GM21526 (cell line): ENCODE data around the gene ATG4D.
"Not testable (repeated sequence)": the region's sequence is repeated elsewhere in the genome, so short reads cannot be mapped to it uniquely, and the experiment has no call there.

Experiments used
- ATAC-seq: cut with Tn5 transposase; IDR thresholded peaks from one replicate; pipeline ENCODE4 v1.9.1; 2021; ENCODE audit warnings: moderate library complexity; ENCODE audit not compliant: unreplicated experiment, low FRiP score

The ATG4D gene

DNA sequence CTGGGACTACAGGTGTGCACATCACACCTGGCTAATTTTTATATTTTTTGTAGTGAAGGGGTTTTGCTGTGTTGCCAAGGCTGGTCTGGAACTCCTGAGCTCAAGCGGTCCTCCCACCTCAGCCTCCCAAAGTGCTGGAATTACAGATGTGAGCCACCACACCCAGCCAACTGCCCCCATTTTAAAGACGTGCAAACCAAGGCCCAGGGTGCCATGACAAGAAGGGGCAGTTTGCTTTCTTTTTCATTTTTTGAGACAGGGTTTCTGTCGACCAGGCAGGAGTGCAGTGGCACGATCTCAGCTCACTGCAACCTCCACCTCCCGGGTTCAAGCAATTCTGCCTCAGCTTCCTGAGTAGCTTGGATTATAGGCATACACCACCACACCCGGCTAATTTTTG is 30.1 kb downstream of the ATG4D start:
- not testable (repeated sequence) for ATAC-seq

DNA sequence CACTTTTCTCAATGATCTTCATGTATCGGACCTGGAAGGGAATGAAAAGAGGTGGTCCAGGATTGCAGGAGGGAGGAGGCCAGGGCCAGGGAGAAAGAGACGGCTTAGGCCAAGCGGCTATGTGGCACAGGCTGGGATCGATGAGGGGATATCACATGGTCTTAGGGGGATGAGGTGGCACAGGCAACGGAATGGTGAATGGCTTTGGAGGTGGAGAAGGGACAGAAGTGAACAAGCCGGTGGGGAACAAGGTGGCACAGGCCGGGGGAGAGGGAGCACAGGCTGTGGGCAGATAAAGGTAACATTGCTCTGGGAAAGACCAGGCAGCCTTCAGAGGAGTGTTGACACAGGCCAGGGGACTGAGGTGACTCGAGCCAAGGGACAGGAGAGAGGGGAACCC is 30.8 kb downstream of the ATG4D start:
- ATAC-seq, result no peak

DNA sequence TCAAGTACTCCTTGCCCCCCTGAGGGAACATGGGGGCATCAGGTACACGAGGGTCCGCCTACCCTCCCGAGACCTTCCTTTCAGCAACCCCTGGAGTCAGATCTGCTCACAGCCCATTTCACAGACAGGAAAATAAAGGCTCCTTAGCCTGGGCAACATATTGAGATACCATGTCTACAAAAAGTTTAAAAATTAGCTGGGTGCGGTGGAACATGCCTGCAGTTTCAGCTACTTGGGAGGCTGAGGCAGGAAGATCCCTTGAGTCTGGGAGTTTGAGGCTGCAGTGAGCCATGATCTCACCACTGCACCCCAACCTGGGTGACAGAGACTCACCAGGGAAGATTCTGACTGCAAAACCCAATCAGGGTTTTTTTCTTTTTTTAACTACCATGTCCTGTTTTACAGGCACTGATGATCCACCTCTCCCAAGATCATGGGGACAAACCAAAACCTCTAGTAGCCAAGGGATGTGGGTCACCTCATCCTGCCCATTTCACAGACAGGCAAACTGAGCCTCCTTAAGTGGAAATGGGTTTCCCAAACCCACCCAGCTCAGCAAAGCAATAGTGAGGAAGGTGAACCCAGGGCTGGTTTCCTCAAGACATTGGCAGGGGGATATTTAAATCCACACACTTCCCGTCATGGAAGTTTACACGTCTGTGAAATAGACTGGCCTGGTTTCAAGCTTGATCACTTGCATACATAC is 31.5 kb downstream of the ATG4D start:
- ATAC-seq, result no peak

DNA sequence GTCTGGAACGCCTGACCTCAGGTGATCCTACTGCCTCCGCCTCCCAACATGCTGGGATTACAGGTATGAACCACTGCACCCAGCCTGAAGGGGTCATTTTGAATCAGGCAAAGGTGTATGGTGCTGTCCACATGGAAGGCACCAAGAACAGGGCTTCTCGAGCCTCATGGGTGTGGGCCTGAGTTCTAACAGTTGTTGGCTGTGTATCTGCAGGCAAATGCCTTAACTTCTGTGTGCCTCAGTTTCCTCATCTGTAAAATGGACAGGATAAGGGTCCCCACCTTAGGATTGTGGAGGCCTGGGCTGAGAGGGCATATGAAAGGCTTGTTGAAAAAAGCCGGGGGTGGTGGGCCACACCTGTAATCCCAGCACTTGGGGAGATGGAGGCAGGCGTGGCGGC is 34.2 kb downstream of the ATG4D start:
- ATAC-seq, result no peak

DNA sequence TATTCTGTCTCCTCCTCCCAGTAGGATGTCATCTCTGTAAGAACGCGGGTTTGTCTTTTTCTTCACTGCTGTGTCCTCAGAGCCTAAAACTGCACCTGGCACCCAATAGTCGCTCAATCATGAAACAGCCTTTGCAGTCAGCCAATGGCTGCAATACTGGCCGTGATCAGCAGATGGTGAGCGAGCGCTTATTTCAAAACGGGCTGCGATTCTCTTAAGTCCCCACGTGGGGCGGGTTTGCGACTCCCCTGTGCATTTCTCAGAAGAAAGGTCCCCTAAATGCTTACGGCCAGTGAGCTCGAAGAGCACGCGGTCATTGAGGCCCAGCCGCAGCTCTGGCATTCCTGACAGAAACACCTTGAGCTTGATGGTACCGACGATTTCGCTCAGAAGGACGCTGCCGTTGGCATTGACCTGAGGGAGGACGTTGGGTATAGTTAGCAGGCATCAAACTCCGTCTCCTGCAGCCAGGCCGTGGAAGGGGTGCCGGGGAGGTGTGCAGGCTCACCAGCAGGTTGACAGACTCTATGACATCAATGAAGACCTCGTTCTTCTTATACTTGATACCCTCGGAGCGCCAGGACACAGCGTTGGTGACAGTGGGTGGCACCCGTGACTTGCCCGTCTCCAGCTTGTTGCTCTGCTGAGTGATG is 37.4 kb downstream of the ATG4D start:
- no peak for ATAC-seq

DNA sequence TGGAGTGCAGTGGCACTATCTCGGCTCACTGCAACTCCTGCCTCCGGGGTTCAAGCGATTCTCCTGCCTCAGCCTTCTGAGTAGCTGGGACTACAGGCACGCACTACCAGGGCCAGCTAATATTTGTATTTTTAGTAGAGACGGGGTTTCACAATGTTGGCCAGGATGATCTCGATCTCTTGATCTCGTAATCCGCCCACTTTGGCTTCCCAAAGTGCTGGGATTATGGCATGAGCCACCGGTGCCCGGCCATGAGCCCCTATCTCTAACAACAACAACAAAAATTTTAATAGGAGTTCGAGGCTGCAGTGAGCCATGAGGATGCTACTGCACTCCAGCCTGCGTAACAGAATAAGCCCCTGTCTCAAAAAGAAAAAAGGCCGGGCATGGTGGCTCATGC is 38.4 kb downstream of the ATG4D start:
- ATAC-seq, result no peak

DNA sequence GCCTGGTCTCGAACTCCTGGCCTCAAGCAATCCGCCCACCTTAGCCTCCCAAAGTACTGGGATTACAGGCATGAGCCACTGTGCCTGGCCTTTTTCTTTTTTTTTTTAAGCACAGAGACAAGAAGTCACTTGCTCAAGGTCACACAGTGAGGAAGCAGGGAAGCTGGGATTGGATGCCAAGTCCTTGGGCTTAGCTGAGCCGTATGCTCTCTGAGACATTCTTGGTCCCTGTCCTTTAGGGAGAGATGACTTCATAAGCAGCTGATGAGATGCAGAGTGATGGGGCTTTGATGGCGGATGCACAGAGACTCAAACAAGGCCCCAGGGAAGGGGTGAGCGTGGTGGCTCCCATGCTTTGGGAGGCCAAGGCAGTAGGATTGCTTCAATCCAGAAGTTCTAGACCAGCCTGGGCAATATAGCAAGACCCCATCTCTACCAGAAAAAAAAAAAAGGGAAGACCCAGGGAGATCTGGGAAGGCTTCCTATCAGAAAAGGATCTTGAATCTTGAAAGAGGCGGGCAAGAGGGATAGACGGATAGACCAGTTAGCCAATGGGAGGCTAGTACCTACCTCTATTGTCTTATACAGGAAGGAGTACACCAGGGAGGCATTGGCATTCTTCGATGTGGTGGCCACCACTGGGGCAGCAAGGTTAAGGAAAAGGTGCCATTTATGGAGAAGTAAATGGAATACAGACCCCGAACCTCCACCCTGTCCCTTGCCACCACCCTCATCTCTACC is 39.5 kb downstream of the ATG4D start:
- ATAC-seq, result no peak

DNA sequence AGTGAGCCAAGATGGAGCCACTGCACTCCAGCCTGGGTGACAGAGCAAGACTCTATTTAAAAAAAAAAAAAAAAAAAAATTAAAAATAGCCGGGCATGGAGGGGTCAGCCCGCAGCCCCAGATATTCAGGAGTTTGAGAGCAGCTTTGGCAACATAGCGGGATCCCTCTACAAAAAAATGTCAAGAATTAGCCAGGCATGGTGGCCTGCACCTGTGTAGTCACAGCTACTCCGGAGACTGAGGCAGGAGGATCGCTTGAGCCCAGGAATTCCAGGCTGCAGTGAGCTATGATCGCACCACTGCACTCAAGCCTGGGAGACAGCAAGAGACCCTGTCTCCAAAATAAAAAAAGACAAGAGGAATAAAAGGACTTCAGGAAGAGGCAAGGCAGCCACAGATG is 42.7 kb downstream of the ATG4D start:
- no peak for ATAC-seq

DNA sequence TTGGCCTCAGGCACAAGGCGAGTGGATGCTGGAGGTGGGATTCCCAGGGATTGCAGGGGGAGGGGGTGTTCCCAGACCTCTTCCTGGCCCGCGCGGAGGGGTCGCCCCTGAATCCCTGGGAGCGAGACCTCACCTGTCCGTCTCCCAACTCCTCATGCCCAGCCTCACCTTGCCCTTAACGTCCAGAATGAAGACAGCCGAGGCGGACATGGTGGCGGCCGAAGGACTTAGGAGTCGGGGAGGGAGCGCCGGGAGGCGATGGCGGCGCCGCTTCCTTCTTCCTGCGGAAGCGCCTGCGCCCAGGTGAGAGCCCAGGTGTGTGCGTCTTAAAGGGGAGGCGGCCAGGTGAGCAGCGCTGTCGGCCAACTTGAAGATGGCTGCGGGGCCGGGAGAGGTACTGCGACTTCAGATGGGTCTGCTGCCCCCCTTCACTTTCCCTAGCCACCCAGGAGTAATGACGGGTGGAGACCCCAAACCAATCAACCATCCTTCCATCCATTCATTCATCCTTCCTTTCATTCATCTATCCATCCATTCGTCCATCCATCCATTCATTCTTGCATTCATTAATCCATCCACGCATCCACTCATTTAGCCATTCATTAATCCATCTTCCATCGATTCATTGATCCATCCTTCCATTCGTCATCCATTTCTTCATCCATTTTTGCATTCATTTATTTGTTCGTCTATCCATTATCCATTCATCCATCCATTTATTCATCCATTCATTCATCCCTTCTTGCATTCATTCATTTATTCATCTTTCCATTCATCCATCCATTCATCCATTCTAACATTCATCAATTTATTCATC is 43.5 kb downstream of the ATG4D start, which contains the start of gene AP1M2:
AP1M2 (minus strand) TSS at position 291 of the 817 bp plus-strand sequence; CDS start at position 210, 81 bp downstream.
- ATAC-seq, result no peak

DNA sequence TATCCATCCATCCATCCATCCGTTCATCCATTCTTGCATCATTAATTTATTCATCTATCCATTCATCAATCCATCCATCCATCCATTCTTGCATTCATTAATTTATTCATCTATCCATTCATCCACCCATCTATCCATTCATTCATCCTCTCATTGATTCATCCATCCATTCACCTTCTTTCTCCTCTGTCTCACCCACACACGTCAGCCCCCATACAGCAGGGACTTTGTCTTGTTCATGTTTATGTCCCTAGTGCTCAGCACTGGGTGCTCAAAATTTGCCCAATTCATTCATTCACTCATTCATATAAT is 44.1 kb downstream of the ATG4D start:
- no peak for ATAC-seq

DNA sequence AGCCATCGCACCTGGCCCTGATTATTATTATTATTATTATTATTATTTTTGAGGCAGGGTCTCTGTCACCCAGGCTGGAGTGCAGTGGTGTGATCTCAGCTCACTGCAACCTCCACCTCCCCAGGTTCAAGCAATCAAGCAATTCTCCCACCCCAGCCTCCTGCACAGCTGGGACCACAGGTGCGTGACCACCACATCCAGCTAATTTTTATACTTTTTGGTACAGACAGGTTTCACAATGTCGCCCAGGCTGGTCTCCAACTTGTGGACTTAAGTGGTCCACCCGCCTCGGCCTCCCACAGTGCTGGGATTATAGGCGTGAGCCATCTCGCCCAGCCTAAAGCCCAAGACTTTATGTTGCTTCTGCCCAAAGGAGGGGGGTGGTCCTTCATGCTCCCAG is 49.4 kb downstream of the ATG4D start:
- no peak for ATAC-seq

DNA sequence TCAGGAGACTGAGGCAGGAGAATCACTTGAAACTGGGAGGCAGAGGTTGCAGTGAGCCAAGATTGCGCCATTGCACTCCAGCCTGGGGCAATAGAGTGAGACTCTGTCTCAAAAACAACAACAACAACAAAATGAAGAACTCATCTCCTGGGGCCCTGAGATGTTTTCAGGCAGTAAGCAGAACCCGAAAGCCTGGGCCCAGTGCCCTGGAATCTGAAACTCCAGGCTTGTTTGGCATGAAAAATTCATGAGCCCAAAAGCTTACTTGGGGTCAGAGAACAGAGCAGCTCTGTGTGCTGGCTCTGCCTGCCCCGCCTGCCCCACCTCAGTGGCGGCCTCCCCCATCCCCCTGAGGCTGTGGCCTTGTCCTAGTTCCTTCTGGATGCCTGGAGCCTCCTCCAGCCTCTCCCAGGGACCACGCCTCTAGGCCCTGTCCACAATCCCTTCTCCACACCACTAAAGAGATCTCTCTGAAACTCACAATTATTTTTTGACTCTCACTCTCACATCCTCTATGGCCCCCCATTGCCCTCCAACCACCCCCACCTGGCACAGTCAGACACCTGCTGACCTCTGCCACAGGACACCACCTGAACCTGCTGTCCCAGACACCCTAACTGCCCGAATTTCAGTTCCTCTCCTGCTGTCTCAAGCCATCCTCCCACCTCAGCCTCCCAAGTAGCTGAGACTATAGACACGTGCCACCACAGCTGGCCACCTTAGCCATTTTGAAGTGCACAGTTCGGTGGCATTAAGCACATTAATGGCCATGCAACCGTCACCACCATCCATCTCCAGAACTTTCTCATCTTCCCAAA is 50.3 kb downstream of the ATG4D start:
- no peak for ATAC-seq

DNA sequence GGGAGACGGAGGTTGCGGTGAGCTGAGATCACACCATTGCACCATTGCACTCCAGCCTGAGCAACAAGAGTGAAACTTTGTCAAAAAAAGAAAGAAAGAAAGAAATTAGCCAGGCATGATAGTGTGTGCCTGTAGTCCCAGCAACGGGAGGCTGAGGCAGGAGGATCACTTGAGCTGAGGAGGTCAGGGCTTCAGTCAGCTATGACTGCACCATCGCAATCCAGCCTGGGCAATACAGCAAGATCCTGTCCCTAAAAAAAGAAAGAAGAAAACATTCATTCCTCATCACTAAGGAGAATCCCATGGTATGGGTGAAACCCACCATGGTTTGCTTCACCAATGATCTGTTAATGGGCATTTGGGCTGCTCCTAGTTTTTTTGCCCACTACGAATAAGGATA is 56.4 kb downstream of the ATG4D start:
- ATAC-seq, result no peak

DNA sequence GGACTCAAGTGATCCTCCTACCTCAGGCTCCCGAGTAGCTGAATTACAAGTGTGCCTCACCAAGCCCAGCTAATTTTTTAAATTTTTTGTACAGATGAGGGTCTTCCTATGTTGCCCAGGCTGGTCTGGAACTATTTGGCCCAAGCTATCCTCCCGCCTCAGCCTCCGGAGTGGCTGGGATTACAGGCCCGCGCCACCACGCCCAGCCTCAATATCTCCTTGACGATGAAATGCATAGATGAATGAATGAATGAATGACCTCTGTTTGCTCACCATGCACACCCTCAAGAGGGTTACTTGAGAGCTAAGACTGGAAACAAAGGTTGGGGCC is 58.3 kb downstream of the ATG4D start:
- ATAC-seq, result no peak

DNA sequence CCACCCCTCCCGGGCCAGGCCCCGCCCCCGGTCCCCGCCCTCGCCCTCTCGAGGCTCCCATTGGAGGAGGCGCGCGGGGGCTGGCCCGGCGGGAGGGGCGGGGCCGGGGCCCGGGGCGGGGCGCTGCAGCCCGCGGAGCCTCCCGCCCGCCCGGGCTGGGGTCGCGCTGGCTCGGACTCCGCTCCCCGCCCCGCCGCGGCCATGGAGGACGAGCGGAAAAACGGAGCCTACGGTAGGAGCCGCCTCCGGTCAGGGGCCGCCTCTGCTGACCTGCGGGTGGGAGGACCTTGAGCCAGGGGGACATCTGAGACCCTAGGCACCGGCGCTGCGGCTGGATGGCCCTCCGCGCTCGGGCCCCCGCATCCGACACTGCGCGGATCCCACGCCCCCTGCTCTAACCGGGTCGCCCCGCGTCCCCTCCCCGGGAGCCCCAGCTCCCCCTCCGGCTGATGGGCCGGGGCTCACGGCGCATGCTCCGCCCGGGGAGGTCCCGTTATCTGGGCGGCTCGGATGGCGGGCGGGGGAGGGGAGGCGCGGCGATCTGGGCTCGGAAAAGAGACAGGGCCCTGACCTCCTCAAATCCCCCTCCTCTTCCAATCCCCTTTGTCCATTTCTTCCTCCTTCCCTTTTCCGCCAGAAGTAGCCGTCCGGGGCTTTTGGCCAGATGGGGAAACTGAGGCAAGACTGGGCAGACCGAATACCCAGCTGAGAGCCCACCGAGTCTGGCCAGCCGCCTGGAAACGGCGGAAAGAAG is 58.8 kb downstream of the ATG4D start:
- ATAC-seq, result no peak
